GM19193 (cell line): ENCODE measurements around the gene ADPRS.

ENCODE experiments used
- POLR2A ChIP-seq: IDR thresholded peaks from 4 replicates; pipeline ENCODE4 v1.6.1; 2011; ENCODE audit not compliant: insufficient read depth, insufficient read length; ENCODE audit errors: extremely low read depth

Gene ADPRS

DNA sequence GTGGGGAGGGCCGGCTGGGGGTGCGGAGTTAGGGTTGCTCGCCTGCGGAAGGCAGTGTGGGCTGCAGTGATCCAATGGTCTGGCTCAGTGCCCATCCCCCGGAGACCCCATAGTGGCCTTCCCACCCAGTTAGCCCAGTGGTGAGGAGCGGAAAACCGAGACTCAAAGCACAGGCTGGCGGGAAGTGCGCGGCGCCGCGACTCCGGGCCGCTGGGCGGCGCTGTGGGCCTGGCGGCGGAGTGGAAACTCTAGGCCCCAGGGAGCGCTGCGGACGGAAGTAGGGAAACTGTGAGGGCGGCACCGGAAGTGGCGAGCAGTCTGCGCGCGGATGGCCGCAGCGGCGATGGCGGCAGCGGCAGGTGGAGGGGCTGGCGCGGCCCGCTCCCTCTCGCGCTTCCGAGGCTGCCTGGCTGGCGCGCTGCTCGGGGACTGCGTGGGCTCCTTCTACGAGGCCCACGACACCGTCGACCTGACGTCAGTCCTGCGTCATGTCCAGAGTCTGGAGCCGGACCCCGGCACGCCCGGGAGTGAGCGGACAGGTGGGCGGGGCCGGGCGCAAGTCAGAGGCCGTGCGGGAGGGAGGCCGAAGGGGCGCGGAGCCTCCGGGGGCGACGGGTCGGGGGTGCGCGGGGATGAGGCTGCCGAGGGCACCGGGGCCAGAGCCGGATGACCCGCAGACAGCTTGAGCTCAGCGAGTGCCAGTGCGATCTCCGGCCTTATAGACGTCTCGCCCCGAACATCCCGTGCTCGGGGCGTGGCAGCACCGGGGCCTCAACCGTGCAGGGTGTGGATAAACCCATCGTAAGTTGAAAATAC, at the start of gene ADPRS:
Gene ADPRS, plus strand, starts transcription at position 316 of the 816 bp plus-strand sequence. Its CDS starts 13 bp downstream, at position 329.
- peak; percentile 98 for TF ChIP-seq POLR2A

GRCh38 chr1:36040238-36040637, 48.5 kb upstream of the ADPRS start:
- no peak for TF ChIP-seq POLR2A

- TF ChIP-seq POLR2A: no peak
Measured at GRCh38 chr1:36051821-36052220, 36.9 kb upstream of the ADPRS start.

DNA sequence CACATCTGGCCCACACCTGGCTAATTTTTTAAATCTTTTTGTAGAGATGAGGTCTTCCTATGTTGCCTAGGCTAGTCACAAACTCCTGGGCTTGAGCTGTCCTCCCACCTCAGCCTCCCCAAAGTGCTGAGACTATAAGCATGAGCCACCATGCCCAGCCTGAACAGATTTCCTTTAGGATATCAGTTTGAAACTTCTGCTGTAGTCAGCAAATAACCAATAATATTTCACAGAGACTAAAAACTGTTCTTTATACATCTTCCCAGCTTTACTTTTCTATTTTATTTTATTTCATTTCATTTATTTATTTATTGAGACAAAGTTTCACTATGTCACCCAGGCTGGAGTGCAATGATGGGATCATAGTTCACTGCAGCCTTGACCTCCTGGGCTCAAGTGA, 34.7 kb upstream of the ADPRS start:
- TF ChIP-seq POLR2A: no peak

DNA sequence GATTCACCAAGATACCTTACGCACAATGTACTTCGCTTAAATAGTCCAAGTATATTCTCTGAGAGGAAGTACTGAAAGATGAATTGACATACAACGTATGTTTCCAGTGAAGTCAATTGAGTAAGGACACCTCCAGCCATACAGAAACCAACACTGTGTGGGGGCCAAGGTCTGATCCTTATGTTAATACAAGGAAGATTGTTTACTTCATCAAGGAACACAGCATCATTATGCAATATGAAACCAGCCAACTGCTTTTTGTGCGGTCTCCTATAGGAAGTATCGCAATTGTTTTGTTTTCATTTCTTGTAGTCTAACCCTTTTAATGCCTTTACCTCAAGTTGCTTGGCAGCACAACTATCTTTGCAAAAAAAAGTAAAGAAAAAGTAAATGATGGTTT, 33.0 kb upstream of the ADPRS start:
- no peak for TF ChIP-seq POLR2A

- TF ChIP-seq POLR2A: no peak
Measured at GRCh38 chr1:36062315-36062714, 26.4 kb upstream of the ADPRS start.

DNA sequence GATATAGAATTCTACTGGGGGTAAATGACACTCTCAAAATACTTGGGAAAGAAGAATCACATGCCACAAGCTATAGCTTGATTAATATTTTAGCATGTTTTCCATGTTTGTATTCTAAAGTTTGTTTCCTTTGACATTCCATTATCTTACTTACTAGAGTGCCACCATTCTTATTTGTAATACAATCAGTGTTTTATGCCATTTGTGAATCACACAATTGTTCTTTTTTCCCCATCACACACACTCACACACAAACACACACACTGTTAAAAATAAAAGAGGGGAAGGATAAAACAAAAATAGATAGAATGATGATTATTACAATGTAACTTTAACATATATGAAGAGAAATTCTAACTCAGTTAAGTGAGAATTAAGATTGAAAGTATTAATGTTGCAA, 20.8 kb upstream of the ADPRS start:
- no peak for TF ChIP-seq POLR2A

DNA sequence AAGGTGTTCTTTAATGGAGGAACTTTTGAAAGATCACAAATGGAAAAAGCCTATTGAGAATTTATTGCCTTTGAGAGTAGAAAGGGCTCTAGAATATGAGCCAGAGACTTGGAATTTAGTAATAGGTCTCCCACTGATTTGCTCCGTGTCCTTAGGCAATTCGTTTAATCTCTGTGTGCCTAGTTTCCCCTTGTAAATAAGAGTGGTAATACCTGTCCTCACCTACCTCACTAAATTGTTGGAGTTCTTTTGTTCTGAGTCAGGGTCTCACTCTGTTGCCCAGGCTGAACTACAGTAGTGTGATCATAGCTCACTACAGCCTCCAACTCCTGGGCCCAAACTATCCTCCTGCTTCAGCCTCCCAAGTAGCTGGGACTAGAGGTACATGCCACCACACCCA, 19.8 kb upstream of the ADPRS start:
- no peak for TF ChIP-seq POLR2A

DNA sequence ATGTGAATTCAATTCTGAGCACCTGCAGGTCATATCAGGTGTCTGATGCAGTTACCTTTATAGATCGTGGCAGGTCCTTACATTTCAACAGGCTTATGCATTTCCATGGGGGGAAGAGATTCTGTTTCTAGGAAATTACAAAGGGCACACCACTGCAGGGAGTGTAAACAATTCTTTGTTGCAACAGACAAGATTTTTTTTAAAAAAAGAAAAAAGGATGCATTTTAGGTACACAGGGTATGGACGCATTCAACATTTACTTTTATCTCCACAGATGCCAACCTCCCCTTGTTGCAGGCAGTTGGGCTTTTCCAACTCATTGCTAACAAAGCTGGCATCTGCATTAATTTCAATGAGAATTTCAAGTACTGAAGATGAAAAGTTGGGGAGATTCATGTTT, 18.3 kb upstream of the ADPRS start:
- no peak for TF ChIP-seq POLR2A

DNA sequence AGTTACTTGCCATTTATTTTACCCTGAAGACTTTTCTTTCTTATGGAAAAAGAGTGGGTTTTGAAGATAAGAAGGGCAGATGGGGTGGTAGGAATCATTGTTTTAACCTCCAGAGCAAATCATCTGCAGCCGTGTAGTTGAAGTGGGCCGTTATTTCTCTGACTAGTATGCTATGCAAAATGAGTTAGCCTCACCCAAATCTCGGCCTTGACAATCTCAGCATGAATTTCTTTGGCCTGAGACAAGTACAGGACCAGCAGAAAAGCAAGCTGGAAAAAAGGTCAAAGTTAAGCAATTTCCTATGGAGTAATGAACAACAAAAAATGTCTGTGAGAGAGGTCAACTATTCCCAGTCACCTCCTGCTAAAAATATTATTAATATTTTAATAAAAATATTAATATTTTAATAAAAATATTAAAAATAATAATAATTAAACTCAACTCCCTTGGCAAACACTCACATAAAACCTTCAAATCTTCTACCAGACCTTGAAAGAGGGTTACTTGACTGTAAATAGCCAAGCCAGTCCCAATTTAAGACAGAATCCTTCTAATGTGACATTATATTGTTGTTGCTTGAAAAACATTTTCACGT, 11.6 kb upstream of the ADPRS start:
- no peak for TF ChIP-seq POLR2A

- TF ChIP-seq POLR2A: no peak
Measured at GRCh38 chr1:36080236-36080635, 8.5 kb upstream of the ADPRS start.

GRCh38 chr1:36080801-36081200, 7.9 kb upstream of the ADPRS start:
- TF ChIP-seq POLR2A: no peak

DNA sequence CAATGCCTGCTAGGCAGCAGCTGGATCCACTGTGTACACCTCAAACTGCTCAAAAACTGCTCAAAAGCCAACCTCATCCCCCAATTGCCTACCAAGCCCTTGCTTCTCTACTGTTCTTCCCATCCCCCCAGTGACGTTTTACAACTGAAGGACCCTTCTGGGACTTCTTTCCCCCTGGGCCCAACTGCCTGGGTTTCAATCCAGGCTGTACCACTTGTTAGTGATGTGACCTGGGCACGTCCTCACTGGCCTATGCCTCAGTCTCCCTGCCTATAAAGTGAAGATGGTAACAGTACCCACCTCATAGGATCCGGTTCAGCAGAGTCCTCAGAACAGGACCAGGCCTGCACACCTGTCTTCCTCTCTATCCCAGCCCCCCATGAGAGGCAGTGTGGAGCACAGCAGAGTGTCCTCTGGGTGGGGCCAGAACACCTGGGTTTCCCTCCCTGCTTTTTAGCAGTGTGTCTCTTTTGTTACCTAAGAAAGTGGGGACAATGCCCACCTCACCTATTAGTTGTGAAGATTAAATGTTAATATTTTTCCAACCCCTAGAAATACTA, 6.7 kb upstream of the ADPRS start:
- TF ChIP-seq POLR2A: no peak

DNA sequence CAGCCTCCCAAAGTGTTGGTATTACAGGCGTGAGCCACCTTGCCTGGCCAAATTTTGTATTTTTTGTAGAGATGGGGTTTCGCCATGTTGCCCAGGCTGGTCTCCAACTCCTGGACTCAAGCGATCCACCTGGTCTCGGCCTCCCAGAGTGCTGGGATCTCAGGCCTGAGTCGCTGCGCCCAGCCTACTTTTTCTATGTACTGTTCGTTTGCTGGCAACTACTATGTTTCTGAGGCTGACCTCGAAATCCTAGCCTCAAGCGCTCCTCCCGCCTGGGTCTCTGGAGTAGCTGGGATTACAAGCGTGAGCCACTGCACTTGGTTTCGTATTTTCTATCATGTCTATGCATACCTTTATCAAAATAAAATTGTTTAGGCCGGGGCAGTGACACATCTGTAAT, 5.5 kb upstream of the ADPRS start:
- TF ChIP-seq POLR2A: no peak

GRCh38 chr1:36083635-36084496, 4.8 kb upstream of the ADPRS start, which contains the start of gene TEKT2:
TEKT2 (plus strand) TSS chr1:36084094; CDS start chr1:36084922, 828 bp downstream.
- TF ChIP-seq POLR2A: no peak
